A673 (cell line): Measurements from ENCODE around the gene STAT2. TPM values are rescaled to one million over a fixed set of nuclear protein-coding genes. Genes with fewer than 3 reads are reported as not detected.
"Not testable (repeated sequence)": the region's sequence is repeated elsewhere in the genome, so short reads cannot be mapped to it uniquely, and the experiment has no call there.

Experiments
- BruUV-seq: library from RNA; stranded (reverse); fragments of 400-500 nt; replicated peaks from 2 replicates; lab custom pipeline; 2021; lab: Mats Ljungman, UMichigan
- CTCF ChIA-PET: fragments of 300-600 bp; sonication (Branson Sonifier 250); formaldehyde crosslinking; loops from one replicate; lab custom pipeline; 2022; ENCODE audit warnings: antibody characterized with exemption; lab: Charles Lee
- POLR2A ChIA-PET: fragments of 300-600 bp; sonication (Branson Sonifier 250); formaldehyde crosslinking; loops from one replicate; lab custom pipeline; 2022; ENCODE audit warnings: antibody characterized with exemption; ENCODE audit not compliant: low non-redundant PET; lab: Charles Lee
- DNase-seq: peaks from one replicate; pipeline ENCODE4 v3.0.0-alpha.2; 2015; ENCODE audit warnings: low spot score
- H3K27ac ChIP-seq: fragments of 200-600 bp; sonication (generic); 2 replicates; pipeline ENCODE4 v1.5.1; 2016; ENCODE audit warnings: mixed run types, low read depth, mild to moderate bottlenecking, mixed read lengths, antibody characterized with exemption, low read length; ENCODE audit not compliant: poor library complexity, severe bottlenecking
- H3K27me3 ChIP-seq: fragments of 200-600 bp; sonication (generic); replicated peaks from 2 replicates; pipeline ENCODE4 v1.6.1; 2017; ENCODE audit warnings: mixed run types, low read depth, mild to moderate bottlenecking, mixed read lengths, antibody characterized with exemption, low read length; ENCODE audit not compliant: insufficient read depth, poor library complexity
- H3K36me3 ChIP-seq: fragments of 200-600 bp; sonication (generic); 2 replicates; pipeline ENCODE4 v1.6.1; 2016; ENCODE audit warnings: mixed run types, mild to moderate bottlenecking, mixed read lengths, antibody characterized with exemption, low read length; ENCODE audit not compliant: insufficient read depth, poor library complexity, severe bottlenecking
- H3K4me1 ChIP-seq: fragments of 200-600 bp; sonication (generic); 2 replicates; pipeline ENCODE4 v1.6.1; 2017; ENCODE audit warnings: mixed run types, mild to moderate bottlenecking, mixed read lengths, antibody characterized with exemption, low read length; ENCODE audit not compliant: insufficient read depth, poor library complexity, severe bottlenecking
- H3K4me3 ChIP-seq: fragments of 200-600 bp; sonication (generic); 2 replicates; pipeline ENCODE4 v1.5.1; 2016; ENCODE audit warnings: low read depth, mixed run types, mild to moderate bottlenecking, mixed read lengths, low read length; ENCODE audit not compliant: poor library complexity, severe bottlenecking
- H3K9me3 ChIP-seq: fragments of 200-600 bp; sonication (generic); 2 replicates; pipeline ENCODE4 v1.6.1; 2016; ENCODE audit warnings: mixed run types, low read depth, mild to moderate bottlenecking, mixed read lengths, antibody characterized with exemption, low read length; ENCODE audit not compliant: poor library complexity, severe bottlenecking
- CTCF ChIP-seq: fragments of 300-800, 200-600 bp; sonication (generic); conservative IDR thresholded peaks from 2 replicates; pipeline ENCODE4 v1.5.1; 2017; ENCODE audit warnings: low read depth, mild to moderate bottlenecking, antibody characterized with exemption, low read length, moderate library complexity, mixed read lengths
- EZH2 ChIP-seq: fragments of 200-600 bp; sonication (generic); IDR thresholded peaks from 2 replicates; pipeline ENCODE4 v1.6.1; 2017; ENCODE audit warnings: borderline replicate concordance, low read depth, mild to moderate bottlenecking, mixed read lengths, antibody characterized with exemption, low read length; ENCODE audit not compliant: poor library complexity, severe bottlenecking
- intact Hi-C: fragments of 100-400 bp; cut with micrococcal nuclease; formaldehyde crosslinking; loops from one replicate; pipeline ENCODE4 v1.10.0; 2022; ENCODE audit not compliant: unreplicated experiment
- total RNA-seq: library from RNA; stranded (reverse); gene quantifications from 2 replicates; pipeline ENCODE4 v1.2.3, GENCODE V29; 2021

STAT2 gene
- total RNA-seq, 1 experiment from 2014 or later: 41.0 TPM

GRCh38 chr12:56324206-56324605 is 35.7 kb downstream of the STAT2 start:
- Histone ChIP-seq H3K4me3 (no peak overlapping the region), H3K36me3 (peaks cover 57% of the 10 kb centered on the region), H3K27ac (no peak overlapping the region), H3K27me3 (no peaks in the 10 kb centered on the region), H3K9me3 (no peaks in the 10 kb centered on the region), H3K4me1 (no peaks in the 10 kb centered on the region)
- no peak for DNase-seq
- TF ChIP-seq CTCF (no peak), EZH2 (no peak)
- ChIA-PET CTCF (no interaction called here), POLR2A (no interaction called here)
- BruUV-seq: no TSS peak
- intact Hi-C loops: no loop called here

- H3K27me3 ChIP-seq, BruUV-seq, intact Hi-C loops, CTCF ChIA-PET, H3K4me1 ChIP-seq, H3K27ac ChIP-seq, H3K4me3 ChIP-seq, H3K9me3 ChIP-seq, DNase-seq: not testable (repeated sequence)
- POLR2A ChIA-PET: interaction anchor here (0.7 kb wide), 1 partner anchor 9 kb away, joined by 22 read pairs; no protein-coding TSS in a partner anchor
- peaks cover 51% of the 10 kb centered on the region for H3K36me3 ChIP-seq
These were observed 38.3 kb downstream of the STAT2 start for GRCh38 chr12:56321610-56322009.

GRCh38 chr12:56321027-56321426 is 38.9 kb downstream of the STAT2 start:
- CTCF ChIA-PET: no interaction called here

More at GRCh38 chr12:56321027-56321426, 38.9 kb downstream of the STAT2 start:
- no peaks in the 10 kb centered on the region for H3K9me3 ChIP-seq
- H3K27ac ChIP-seq: no peak overlapping the region
- H3K27me3 ChIP-seq: no peaks in the 10 kb centered on the region
- BruUV-seq: no TSS peak
- H3K36me3 ChIP-seq: peaks cover 45% of the 10 kb centered on the region
- TF ChIP-seq EZH2 (no peak), CTCF (no peak)
- POLR2A ChIA-PET: interaction anchor here (0.6 to 0.7 kb wide), 2 partner anchors 10 to 13 kb away, joined by 4 to 22 read pairs; no protein-coding TSS in a partner anchor
- no peaks in the 10 kb centered on the region for H3K4me1 ChIP-seq
- DNase-seq: no peak
- H3K4me3 ChIP-seq: no peak overlapping the region
- intact Hi-C loops: no loop called here
